ENCODE data around the gene EMC6. TPM values are rescaled to one million over a fixed set of nuclear protein-coding genes. Genes with fewer than 3 reads are reported as not detected.

EMC6 gene
- total RNA-seq, 5 donors from 2014 or later (not counting 1 experiment from before 2014, with no cell fraction given), result 22.4 to 36.2 (median 33.6) TPM

DNA sequence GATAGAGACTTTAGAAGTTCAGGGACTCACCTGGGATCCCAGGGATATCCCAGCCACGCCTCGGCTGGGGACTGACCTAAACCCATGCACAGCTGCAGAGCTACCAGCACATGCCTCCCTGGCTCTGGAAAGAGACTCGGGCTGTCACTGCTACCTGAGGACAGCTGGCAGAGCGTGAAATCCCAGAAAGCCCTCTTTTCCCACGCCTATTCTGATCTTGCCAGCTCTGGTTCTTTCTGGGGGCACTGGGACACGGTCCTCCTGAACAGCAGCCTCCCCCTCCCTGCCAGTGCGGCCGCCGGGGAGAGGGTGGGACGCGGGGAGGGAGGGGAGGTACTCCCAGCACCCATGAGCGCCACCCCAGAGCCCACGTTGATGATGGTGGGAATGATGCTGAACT lies 16.6 kb downstream of the EMC6 start:
- no peak overlapping the region for H3K4me3 Mint-ChIP-seq
- H3K9me3 Mint-ChIP-seq, result no peaks in the 10 kb centered on the region
- no peak overlapping the region for H3K27ac Mint-ChIP-seq
- Histone ChIP-seq H3K4me3 (ENCODE audit: control insufficient read depth in 1 of 2, extremely low read depth in 1 of 2, low read length in 1 of 2) (no peak overlapping the region), H3K27me3 (replicated peaks in 1 of 2; ENCODE audit: control insufficient read depth in 2 of 2, extremely low read depth in 1 of 2, insufficient read depth in 2 of 2, low read length in 1 of 2) (no peaks in the 10 kb centered on the region), H3K36me3 (ENCODE audit: control insufficient read depth in 2 of 2, extremely low read depth in 1 of 2, insufficient read depth in 1 of 2, low read length in 1 of 2) (peaks cover 12 to 14% of the 10 kb centered on the region in 2 donors), H3K4me1 (ENCODE audit: control insufficient read depth in 1 of 2, extremely low read depth in 1 of 2, insufficient read depth in 2 of 2, low read length in 2 of 2) (peaks cover 0 to 14% of the 10 kb centered on the region in 2 experiments), H3K9me3 (no peaks in the 10 kb centered on the region), H3K27ac (ENCODE audit: low read length) (no peak overlapping the region)
- POLR2A ChIA-PET, result no interaction called here
- no peaks in the 10 kb centered on the region for H3K27me3 Mint-ChIP-seq
- CTCF ChIA-PET, result no interaction called here
- peaks cover 12 to 23% (median 17%) of the 10 kb centered on the region in 3 donors for H3K4me1 Mint-ChIP-seq
- WGBS (ENCODE audit: insufficient coverage), result 90% methylated on average over 3 of the region's 13 CpGs
- no peak for ATAC-seq (replicated peaks in 1 of 4)
- DNase-seq, result no peak
- peaks cover 5% of the 10 kb centered on the region for H3K36me3 Mint-ChIP-seq

- ChIA-PET CTCF (no interaction called here), POLR2A (no interaction called here)
- H3K4me3 Mint-ChIP-seq, result no peak overlapping the region
- peaks cover 5 to 21% (median 6%) of the 10 kb centered on the region in 3 donors for H3K4me1 Mint-ChIP-seq
- WGBS (ENCODE audit: insufficient coverage), result 91% methylated on average over 19 of the region's 19 CpGs
- ATAC-seq (replicated peaks in 1 of 4), result no peak
- Histone ChIP-seq H3K4me3 (ENCODE audit: control insufficient read depth in 1 of 2, extremely low read depth in 1 of 2, low read length in 1 of 2) (no peak overlapping the region), H3K27ac (ENCODE audit: low read length) (no peak overlapping the region), H3K36me3 (ENCODE audit: control insufficient read depth in 2 of 2, extremely low read depth in 1 of 2, insufficient read depth in 1 of 2, low read length in 1 of 2) (peaks cover 22 to 23% of the 10 kb centered on the region in 2 donors), H3K27me3 (replicated peaks in 1 of 2; ENCODE audit: control insufficient read depth in 2 of 2, extremely low read depth in 1 of 2, insufficient read depth in 2 of 2, low read length in 1 of 2) (no peaks in the 10 kb centered on the region), H3K9me3 (no peaks in the 10 kb centered on the region), H3K4me1 (ENCODE audit: control insufficient read depth in 1 of 2, extremely low read depth in 1 of 2, insufficient read depth in 2 of 2, low read length in 2 of 2) (peaks cover 2 to 4% of the 10 kb centered on the region in 2 experiments)
- peaks cover 15% of the 10 kb centered on the region for H3K36me3 Mint-ChIP-seq
- DNase-seq, result no peak
- H3K9me3 Mint-ChIP-seq, result no peaks in the 10 kb centered on the region
- no peak overlapping the region for H3K27ac Mint-ChIP-seq
- H3K27me3 Mint-ChIP-seq, result no peaks in the 10 kb centered on the region
Observed at GRCh38 chr17:3688027-3688553, 19.5 kb downstream of the EMC6 start.

- H3K9me3 ChIP-seq, result no peaks in the 10 kb centered on the region
- Mint-ChIP-seq H3K27ac (no peak overlapping the region), H3K9me3 (no peaks in the 10 kb centered on the region), H3K27me3 (no peaks in the 10 kb centered on the region), H3K4me3 (no peak overlapping the region), H3K4me1 (peaks cover 5 to 24% (median 7%) of the 10 kb centered on the region in 3 donors), H3K36me3 (peaks cover 15% of the 10 kb centered on the region)
- POLR2A ChIA-PET, result no interaction called here
- ATAC-seq (replicated peaks in 1 of 4) (no peak), DNase-seq (no peak)
- CTCF ChIA-PET, result no interaction called here
- H3K27ac ChIP-seq (ENCODE audit: low read length), result no peak overlapping the region
- peaks cover 2 to 6% of the 10 kb centered on the region in 2 experiments for H3K4me1 ChIP-seq (ENCODE audit: control insufficient read depth in 1 of 2, extremely low read depth in 1 of 2, insufficient read depth in 2 of 2, low read length in 2 of 2)
- H3K27me3 ChIP-seq (replicated peaks in 1 of 2; ENCODE audit: control insufficient read depth in 2 of 2, extremely low read depth in 1 of 2, insufficient read depth in 2 of 2, low read length in 1 of 2), result no peaks in the 10 kb centered on the region
- peaks cover 22 to 23% of the 10 kb centered on the region in 2 donors for H3K36me3 ChIP-seq (ENCODE audit: control insufficient read depth in 2 of 2, extremely low read depth in 1 of 2, insufficient read depth in 1 of 2, low read length in 1 of 2)
- no peak overlapping the region for H3K4me3 ChIP-seq (ENCODE audit: control insufficient read depth in 1 of 2, extremely low read depth in 1 of 2, low read length in 1 of 2)
- 95% methylated on average over 9 of the region's 14 CpGs for WGBS (ENCODE audit: insufficient coverage)
Observed at GRCh38 chr17:3688852-3689261, 20.2 kb downstream of the EMC6 start.

DNA sequence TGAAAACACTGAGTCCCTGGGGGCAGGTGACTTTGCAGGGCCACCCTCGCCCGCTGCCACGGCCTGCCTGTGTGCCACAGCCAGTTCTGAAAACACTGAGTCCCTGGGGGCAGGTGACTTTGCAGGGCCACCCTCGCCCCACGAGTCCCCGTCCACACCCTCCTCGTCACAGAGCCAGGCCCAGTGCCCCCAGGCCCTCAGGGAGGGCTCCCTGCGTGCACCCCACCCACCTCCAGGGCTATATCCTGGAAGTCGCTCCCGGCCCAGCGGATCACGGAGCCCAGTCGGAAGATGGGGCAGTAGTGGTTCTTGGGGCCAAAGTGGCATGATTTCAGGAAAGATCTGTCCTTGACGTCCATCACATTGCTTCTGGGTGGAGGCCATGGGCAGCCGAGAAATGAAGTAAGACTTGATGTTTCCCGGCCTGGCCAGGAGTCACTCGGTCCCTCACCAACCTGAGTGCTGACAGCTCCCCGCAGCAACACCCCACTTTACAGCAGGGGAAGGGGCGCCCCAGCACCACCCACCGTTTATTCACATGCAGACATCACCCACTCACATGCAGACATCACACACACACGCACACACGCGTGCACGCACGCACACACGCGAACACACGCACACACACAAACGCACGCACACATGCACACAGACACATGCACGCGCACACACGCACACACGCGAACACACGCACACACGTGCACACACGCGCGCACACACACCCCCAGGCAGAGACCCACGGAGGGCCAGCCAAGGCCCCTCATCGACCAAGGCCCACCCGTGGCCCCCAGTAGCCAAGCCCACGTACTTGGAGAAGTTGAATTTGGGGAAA lies 20.9 kb downstream of the EMC6 start:
- Mint-ChIP-seq H3K36me3 (peaks cover 15% of the 10 kb centered on the region), H3K4me1 (peaks cover 11 to 30% (median 12%) of the 10 kb centered on the region in 3 donors), H3K27ac (no peak overlapping the region), H3K4me3 (no peak overlapping the region), H3K27me3 (no peaks in the 10 kb centered on the region), H3K9me3 (no peaks in the 10 kb centered on the region)
- H3K4me3 ChIP-seq (ENCODE audit: control insufficient read depth in 1 of 2, extremely low read depth in 1 of 2, low read length in 1 of 2), result no peak overlapping the region
- H3K4me1 ChIP-seq (ENCODE audit: control insufficient read depth in 1 of 2, extremely low read depth in 1 of 2, insufficient read depth in 2 of 2, low read length in 2 of 2), result peaks cover 2 to 13% of the 10 kb centered on the region in 2 experiments
- DNase-seq, result no peak
- no peak for ATAC-seq (replicated peaks in 1 of 4)
- 92% methylated on average over 32 of the region's 44 CpGs for WGBS (ENCODE audit: insufficient coverage)
- peaks cover 18 to 23% of the 10 kb centered on the region in 2 donors for H3K36me3 ChIP-seq (ENCODE audit: control insufficient read depth in 2 of 2, extremely low read depth in 1 of 2, insufficient read depth in 1 of 2, low read length in 1 of 2)
- POLR2A ChIA-PET, result no interaction called here
- no peaks in the 10 kb centered on the region for H3K27me3 ChIP-seq (replicated peaks in 1 of 2; ENCODE audit: control insufficient read depth in 2 of 2, extremely low read depth in 1 of 2, insufficient read depth in 2 of 2, low read length in 1 of 2)
- H3K27ac ChIP-seq (ENCODE audit: low read length), result no peak overlapping the region
- H3K9me3 ChIP-seq, result no peaks in the 10 kb centered on the region
- CTCF ChIA-PET, result no interaction called here

DNA sequence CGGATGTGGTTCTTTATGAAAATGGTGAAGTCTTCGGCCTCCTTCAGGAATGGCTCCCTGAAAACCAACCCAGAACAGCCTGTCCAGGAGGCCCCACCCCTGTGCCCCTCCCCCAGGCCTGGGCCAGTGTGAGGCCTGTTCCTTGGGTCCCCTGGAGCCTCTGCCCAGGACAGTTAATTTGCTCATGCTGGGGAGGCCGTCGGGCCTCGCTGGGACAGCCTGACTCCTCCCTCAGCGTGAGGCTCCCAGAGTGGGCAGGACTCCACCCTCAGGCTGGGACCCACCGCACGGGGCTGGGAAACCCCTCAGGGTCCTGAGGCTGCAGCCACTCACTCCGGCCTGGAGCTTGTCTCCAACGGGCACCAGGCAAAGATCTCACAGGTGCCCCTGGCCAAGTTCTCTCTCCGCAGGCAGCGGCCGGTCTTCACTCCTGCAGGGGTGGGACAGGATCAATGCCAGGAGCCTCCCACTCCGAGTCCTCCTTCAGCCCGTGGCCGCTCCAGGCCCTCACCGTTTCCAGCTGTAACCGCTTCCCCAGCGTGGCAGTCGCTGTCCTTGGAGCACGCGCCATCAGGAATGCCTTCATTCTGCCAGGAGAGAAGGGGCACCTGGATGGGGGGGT lies 21.6 kb downstream of the EMC6 start:
- POLR2A ChIA-PET, result no interaction called here
- H3K36me3 ChIP-seq (ENCODE audit: control insufficient read depth in 2 of 2, extremely low read depth in 1 of 2, insufficient read depth in 1 of 2, low read length in 1 of 2), result peaks cover 18 to 22% of the 10 kb centered on the region in 2 donors
- peaks cover 2 to 20% of the 10 kb centered on the region in 2 experiments for H3K4me1 ChIP-seq (ENCODE audit: control insufficient read depth in 1 of 2, extremely low read depth in 1 of 2, insufficient read depth in 2 of 2, low read length in 2 of 2)
- Mint-ChIP-seq H3K27me3 (no peaks in the 10 kb centered on the region), H3K36me3 (peaks cover 15% of the 10 kb centered on the region), H3K4me3 (no peak overlapping the region), H3K4me1 (peaks cover 15 to 35% (median 16%) of the 10 kb centered on the region in 3 donors), H3K27ac (no peak overlapping the region), H3K9me3 (no peaks in the 10 kb centered on the region)
- H3K9me3 ChIP-seq, result no peaks in the 10 kb centered on the region
- CTCF ChIA-PET, result no interaction called here
- no peak for DNase-seq
- ATAC-seq (replicated peaks in 1 of 4), result no peak
- H3K4me3 ChIP-seq (ENCODE audit: control insufficient read depth in 1 of 2, extremely low read depth in 1 of 2, low read length in 1 of 2), result no peak overlapping the region
- no peak overlapping the region for H3K27ac ChIP-seq (ENCODE audit: low read length)
- H3K27me3 ChIP-seq (replicated peaks in 1 of 2; ENCODE audit: control insufficient read depth in 2 of 2, extremely low read depth in 1 of 2, insufficient read depth in 2 of 2, low read length in 1 of 2), result no peaks in the 10 kb centered on the region
- WGBS (ENCODE audit: insufficient coverage), result 93% methylated on average over 15 of the region's 22 CpGs

- CTCF ChIA-PET, result no interaction called here
- DNase-seq (no peak), ATAC-seq (replicated peaks in 1 of 4) (no peak)
- WGBS (ENCODE audit: insufficient coverage), result 98% methylated on average over 6 of the region's 16 CpGs
- Mint-ChIP-seq H3K36me3 (peaks cover 15% of the 10 kb centered on the region), H3K4me1 (peaks cover 15 to 41% (median 20%) of the 10 kb centered on the region in 3 donors), H3K9me3 (no peaks in the 10 kb centered on the region), H3K4me3 (no peak overlapping the region), H3K27me3 (no peaks in the 10 kb centered on the region), H3K27ac (no peak overlapping the region)
- H3K4me1 ChIP-seq (ENCODE audit: control insufficient read depth in 1 of 2, extremely low read depth in 1 of 2, insufficient read depth in 2 of 2, low read length in 2 of 2), result peaks cover 3 to 32% of the 10 kb centered on the region in 2 experiments
- H3K27me3 ChIP-seq (replicated peaks in 1 of 2; ENCODE audit: control insufficient read depth in 2 of 2, extremely low read depth in 1 of 2, insufficient read depth in 2 of 2, low read length in 1 of 2), result no peaks in the 10 kb centered on the region
- H3K9me3 ChIP-seq, result no peaks in the 10 kb centered on the region
- H3K4me3 ChIP-seq (ENCODE audit: control insufficient read depth in 1 of 2, extremely low read depth in 1 of 2, low read length in 1 of 2), result no peak overlapping the region
- POLR2A ChIA-PET, result no interaction called here
- no peak overlapping the region for H3K27ac ChIP-seq (ENCODE audit: low read length)
- peaks cover 18 to 21% of the 10 kb centered on the region in 2 donors for H3K36me3 ChIP-seq (ENCODE audit: control insufficient read depth in 2 of 2, extremely low read depth in 1 of 2, insufficient read depth in 1 of 2, low read length in 1 of 2)
Observed at GRCh38 chr17:3691617-3692067, 23.0 kb downstream of the EMC6 start.
